ENCODE results near the gene ACAA1.
"Not testable (repeated sequence)": the region's sequence is repeated elsewhere in the genome, so short reads cannot be mapped to it uniquely, and the experiment has no call there.

ACAA1 gene

DNA sequence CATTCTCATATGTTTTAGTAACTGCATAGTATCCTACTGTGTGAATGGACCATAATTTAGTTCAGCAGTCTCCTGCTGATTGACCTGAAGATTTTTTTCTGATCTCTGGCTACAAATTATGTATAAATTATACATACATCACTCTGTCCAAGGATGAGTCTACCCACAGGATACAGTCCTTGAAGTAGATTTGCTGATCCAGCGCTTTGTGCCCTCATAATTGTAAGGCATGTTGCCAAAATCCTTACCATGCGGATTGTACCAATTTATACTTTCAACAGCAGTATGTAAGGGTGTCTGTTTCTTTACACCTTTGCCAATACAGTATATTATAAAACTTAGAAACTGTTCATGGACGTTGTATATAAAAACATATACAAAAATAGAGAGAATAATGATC lies 46.5 kb downstream of the ACAA1 start:
- no peak for DNase-seq (ENCODE audit: extremely low read depth, low read depth)
- no peak overlapping the region for H3K4me3 ChIP-seq (replicated peaks; ENCODE audit: low read depth, low read length)
- TF ChIP-seq, protein P1, sequence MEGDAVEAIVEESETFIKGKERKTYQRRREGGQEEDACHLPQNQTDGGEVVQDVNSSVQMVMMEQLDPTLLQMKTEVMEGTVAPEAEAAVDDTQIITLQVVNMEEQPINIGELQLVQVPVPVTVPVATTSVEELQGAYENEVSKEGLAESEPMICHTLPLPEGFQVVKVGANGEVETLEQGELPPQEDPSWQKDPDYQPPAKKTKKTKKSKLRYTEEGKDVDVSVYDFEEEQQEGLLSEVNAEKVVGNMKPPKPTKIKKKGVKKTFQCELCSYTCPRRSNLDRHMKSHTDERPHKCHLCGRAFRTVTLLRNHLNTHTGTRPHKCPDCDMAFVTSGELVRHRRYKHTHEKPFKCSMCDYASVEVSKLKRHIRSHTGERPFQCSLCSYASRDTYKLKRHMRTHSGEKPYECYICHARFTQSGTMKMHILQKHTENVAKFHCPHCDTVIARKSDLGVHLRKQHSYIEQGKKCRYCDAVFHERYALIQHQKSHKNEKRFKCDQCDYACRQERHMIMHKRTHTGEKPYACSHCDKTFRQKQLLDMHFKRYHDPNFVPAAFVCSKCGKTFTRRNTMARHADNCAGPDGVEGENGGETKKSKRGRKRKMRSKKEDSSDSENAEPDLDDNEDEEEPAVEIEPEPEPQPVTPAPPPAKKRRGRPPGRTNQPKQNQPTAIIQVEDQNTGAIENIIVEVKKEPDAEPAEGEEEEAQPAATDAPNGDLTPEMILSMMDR (IDR thresholded peaks at IDR 0.05; ENCODE audit: low read depth, low read length, missing control alignments), result no peak

DNA sequence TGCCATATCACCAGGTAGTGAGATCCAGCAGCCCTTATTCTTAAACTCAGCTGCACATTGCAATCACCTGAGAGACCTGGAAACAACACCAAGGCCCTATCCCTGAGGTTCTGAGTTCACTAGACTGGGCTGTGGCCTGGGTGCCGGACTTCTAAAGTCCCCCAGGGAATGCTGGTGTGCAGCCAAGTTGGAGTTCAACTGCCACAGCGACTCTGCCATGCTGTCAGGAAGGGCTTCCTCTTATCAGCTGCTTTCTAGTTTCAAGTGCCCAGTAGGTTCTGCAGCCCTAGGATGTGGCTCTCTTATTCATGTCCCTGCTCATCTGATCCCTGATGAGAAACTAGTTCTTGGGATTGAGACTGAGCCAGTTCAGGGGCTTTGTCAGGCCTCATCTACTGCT lies 47.8 kb downstream of the ACAA1 start:
- TF ChIP-seq, protein P1 (IDR thresholded peaks at IDR 0.05; ENCODE audit: low read depth, low read length, missing control alignments), result no peak
- H3K4me3 ChIP-seq (replicated peaks; ENCODE audit: low read depth, low read length), result no peak overlapping the region
- no peak for DNase-seq (ENCODE audit: extremely low read depth, low read depth)

DNA sequence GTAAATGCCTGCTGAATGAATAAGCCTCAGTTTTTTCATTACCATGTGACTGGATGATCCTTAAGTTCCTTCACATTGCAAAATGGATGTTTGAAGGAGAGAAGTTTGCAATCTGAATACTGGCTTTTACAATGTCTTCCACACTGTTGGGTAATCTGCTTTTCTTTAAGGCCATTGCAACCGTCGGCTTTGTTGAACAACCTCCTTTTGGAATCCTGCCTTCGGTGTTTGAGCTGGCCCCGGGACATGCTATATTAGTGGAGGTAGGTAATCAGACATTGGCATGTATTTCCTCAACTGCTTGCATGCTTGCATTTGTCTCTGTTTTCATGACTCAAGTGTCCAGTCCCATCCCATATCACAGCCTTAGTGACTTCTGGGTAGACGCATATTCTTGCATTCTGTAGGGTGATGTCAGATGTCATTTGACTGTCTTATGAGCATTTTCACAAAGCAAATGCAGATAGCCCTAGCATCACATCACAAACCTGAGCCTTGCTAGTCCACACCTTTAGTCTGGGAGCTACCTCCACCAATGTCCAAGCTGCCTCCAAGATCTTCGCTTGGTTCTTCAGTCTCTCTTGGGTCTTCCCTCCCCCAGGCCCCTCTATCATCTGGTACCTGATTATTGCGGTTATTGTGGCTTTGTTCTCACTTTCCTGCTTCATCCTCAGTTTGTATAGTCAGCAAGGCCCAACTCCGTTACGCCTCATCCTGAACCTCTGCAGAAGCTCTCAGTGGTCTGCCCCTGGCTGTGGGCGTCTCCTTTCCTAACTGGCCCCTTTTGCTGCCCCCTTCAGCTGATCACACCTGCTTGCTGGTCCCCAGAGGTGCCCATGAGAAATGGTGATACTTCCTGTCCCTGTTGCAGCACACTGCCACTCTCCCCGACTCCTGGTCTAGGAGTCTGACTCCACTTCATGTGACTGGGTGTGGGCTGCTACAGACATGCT lies 48.5 kb downstream of the ACAA1 start:
- H3K4me3 ChIP-seq (replicated peaks; ENCODE audit: low read depth, low read length), result no peak overlapping the region
- DNase-seq (ENCODE audit: extremely low read depth, low read depth), result no peak
- TF ChIP-seq, protein P1 (IDR thresholded peaks at IDR 0.05; ENCODE audit: low read depth, low read length, missing control alignments), result no peak

DNA sequence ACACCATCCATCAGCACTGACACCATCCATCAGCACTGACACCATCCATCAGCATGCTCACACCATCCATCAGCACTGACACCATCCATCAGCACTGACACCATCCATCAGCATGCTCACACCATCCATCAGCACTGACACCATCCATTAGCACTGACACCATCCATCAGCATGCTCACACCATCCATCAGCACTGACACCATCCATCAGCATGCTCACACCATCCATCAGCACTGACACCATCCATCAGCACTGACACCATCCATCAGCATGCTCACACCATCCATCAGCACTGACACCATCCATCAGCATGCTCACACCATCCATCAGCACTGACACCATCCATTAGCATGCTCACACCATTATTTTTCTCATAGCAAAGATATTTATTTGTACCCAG lies 49.6 kb downstream of the ACAA1 start:
- not testable (repeated sequence) for H3K4me3 ChIP-seq (replicated peaks; ENCODE audit: low read depth, low read length); DNase-seq (ENCODE audit: extremely low read depth, low read depth)

DNA sequence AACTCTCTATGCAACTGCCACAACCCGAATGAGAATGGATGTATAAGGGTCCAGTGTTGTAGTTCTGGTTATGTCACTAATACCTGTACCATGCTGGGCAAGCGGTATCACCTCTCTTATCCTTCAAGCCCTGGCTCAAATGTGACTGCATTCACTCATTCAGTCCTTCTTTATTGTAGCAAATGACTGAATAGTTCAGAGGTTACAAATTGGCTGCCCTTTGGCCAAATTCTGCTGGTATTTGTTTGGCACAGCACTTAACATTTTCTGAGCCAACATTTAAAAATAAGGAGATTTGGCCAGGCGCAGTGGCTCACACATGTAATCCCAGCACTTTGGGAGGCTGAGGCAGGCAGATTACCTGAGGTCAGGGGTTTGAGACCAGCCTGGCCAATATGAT lies 50.4 kb downstream of the ACAA1 start:
- DNase-seq (ENCODE audit: extremely low read depth, low read depth), result no peak
- H3K4me3 ChIP-seq (replicated peaks; ENCODE audit: low read depth, low read length), result no peak overlapping the region
- TF ChIP-seq, protein P1 (IDR thresholded peaks at IDR 0.05; ENCODE audit: low read depth, low read length, missing control alignments), result no peak

DNA sequence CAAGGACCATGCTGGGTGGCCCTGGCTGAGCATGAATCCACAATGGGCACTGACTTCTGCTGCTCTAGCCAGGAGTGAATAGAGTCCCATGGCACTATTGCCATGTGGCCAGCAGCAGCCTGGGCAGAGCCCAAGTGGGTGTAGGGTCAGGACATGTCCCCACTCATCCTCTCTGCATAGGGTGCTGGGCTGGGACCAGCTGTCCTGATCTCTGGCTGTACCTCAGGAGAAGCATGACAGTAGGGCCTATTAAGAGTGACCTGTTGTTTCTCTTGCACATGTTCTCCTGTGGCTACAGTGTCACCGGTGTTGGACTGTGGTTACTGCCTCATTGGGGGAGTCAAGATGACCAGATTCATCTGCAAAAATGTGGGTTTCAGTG lies 51.0 kb downstream of the ACAA1 start:
- TF ChIP-seq, protein P1 (IDR thresholded peaks at IDR 0.05; ENCODE audit: low read depth, low read length, missing control alignments), result no peak
- no peak for DNase-seq (ENCODE audit: extremely low read depth, low read depth)
- H3K4me3 ChIP-seq (replicated peaks; ENCODE audit: low read depth, low read length), result no peak overlapping the region

DNA sequence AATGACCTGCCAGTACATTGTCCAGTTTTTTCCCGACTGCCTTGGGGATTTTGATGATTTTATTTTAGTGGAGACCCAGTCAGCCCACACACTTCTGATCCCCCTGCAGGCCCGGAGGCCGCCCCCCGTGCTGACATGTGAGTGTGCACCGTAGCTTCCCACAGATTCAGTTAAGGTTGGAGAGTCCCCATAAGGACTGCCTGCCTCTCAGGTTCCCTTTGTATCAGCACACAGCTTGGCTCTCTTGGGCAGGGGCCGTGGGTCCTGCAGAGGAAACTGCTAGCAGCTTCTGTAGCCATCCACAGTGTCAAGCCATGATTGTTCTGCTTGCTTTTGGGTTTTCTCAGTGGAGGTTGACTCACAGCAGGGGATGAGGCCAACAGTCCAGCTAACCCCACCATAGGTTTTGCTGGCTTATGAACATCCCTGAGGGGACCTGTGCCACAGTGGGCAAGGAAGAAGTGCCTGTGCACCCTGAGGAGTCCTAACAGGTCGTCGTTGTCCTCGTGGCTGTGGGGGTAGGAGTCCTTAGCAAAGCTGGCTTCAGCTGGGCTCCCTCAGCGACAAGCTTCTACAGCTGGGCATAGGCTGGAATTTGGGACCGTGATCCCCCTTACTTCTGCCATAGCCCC lies 51.5 kb downstream of the ACAA1 start:
- no peak overlapping the region for H3K4me3 ChIP-seq (replicated peaks; ENCODE audit: low read depth, low read length)
- no peak for DNase-seq (ENCODE audit: extremely low read depth, low read depth)
- TF ChIP-seq, protein P1 (IDR thresholded peaks at IDR 0.05; ENCODE audit: low read depth, low read length, missing control alignments), result no peak

Data from HFF-Myc (cell line).